Upper lobe of left lung (tissue), 4 donors: ENCODE data around the gene RAB25.

Source experiments
- EP300 ChIP-seq, 4 donors: sonication (generic); formaldehyde crosslinking; IDR thresholded peaks; one replicate each; pipeline ENCODE4 v1.5.1; 2017; ENCODE audit warnings: antibody characterized with exemption in 4 of 4, control low read depth in 2 of 4
- POLR2A ChIP-seq, 4 donors: fragments of 450-650 bp; IDR thresholded peaks; one replicate each; pipeline ENCODE4 v1.5.1; 2016 to 2017; ENCODE audit warnings: antibody characterized with exemption in 4 of 4, mild to moderate bottlenecking in 2 of 4
- POLR2AphosphoS5 ChIP-seq, 2 donors: sonication (generic); formaldehyde crosslinking; IDR thresholded peaks; one replicate each; pipeline ENCODE4 v1.5.1; 2017; ENCODE audit warnings: antibody characterized with exemption in 2 of 2
- TF ChIP-seq, protein P1 (sequence below), 6 experiments: fragments of 450-650 bp in 4 of 6; fragments of 200-600 bp in 2 of 6; sonication (generic) in 2 of 6; IDR thresholded peaks; one replicate each; pipeline ENCODE4 v1.5.1; 2016 to 2019; ENCODE audit warnings: antibody characterized with exemption in 6 of 6

DNA sequence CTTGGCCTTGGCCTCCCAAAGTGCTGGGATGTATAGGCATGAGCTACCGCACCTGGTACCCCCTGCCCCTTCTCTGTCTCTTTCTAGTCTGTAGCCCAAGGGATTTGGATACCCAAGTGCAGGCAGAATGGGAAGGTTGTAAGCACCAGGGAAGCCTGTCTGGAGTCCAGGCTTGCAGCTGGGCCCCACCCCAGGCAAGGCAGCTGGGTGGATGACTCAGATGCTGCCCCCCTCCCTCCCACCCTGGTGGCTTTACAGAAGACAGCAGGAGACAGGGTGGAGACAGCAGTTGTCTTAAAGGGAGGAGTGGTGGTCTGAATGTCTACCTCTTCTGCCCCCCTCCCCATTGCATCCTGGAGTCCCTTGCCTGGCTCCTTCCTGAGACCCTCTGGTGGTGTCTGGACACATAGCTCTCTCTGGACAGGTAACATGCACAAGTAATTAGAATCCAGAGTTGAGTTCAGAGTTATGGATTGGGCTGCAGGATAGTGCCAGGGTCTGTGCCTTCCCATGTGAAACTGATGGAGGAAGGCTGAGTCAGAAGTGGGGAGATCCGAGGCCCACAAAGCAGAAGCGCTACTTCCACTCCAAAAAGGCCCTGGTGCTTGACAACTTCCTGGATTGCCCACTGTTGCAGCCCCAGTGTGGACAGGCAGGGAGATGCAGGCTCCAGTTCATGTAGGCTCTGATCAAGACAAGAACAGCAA is 58.7 kb downstream of the RAB25 start:
- TF ChIP-seq, protein P1, sequence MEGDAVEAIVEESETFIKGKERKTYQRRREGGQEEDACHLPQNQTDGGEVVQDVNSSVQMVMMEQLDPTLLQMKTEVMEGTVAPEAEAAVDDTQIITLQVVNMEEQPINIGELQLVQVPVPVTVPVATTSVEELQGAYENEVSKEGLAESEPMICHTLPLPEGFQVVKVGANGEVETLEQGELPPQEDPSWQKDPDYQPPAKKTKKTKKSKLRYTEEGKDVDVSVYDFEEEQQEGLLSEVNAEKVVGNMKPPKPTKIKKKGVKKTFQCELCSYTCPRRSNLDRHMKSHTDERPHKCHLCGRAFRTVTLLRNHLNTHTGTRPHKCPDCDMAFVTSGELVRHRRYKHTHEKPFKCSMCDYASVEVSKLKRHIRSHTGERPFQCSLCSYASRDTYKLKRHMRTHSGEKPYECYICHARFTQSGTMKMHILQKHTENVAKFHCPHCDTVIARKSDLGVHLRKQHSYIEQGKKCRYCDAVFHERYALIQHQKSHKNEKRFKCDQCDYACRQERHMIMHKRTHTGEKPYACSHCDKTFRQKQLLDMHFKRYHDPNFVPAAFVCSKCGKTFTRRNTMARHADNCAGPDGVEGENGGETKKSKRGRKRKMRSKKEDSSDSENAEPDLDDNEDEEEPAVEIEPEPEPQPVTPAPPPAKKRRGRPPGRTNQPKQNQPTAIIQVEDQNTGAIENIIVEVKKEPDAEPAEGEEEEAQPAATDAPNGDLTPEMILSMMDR (IDR thresholded peaks at IDR 0.05) = peak in 2 of 6 experiments; percentile 7 to 18
- TF ChIP-seq POLR2AphosphoS5 (IDR thresholded peaks at IDR 0.05) (peak in 1 of 2 donors; percentile 7), EP300 (IDR thresholded peaks at IDR 0.05) (no peak), POLR2A (IDR thresholded peaks at IDR 0.05) (peak in 1 of 4 donors; percentile 8)
